PFSK-1 (cell line): ENCODE data around the gene SDK1.

Experiments used
- FOXP2 ChIP-seq: optimal IDR thresholded peaks from 2 replicates; pipeline ENCODE3; 2011; ENCODE audit warnings: borderline replicate concordance, control low read depth, inconsistent platforms; ENCODE audit not compliant: insufficient read depth; ENCODE audit errors: extremely low read length, extremely low read depth
- POLR2AphosphoS5 ChIP-seq: IDR thresholded peaks from 2 replicates; pipeline ENCODE4 v1.6.1; 2012; ENCODE audit warnings: low read depth, mild to moderate bottlenecking, control low read depth, low read length, moderate library complexity
- REST ChIP-seq, 2 experiments: IDR thresholded peaks; 2 replicates each; pipeline versions ENCODE4 v1.6.1 to v1.8.0; 2011 to 2012; ENCODE audit warnings: low read depth in 2 of 2, low read length in 2 of 2, control low read depth in 1 of 2, inconsistent platforms in 1 of 2, mild to moderate bottlenecking in 1 of 2, moderate library complexity in 1 of 2; ENCODE audit not compliant: insufficient read depth in 1 of 2
- SIN3A ChIP-seq: IDR thresholded peaks from 2 replicates; pipeline ENCODE4 v1.6.1; 2012; ENCODE audit warnings: mild to moderate bottlenecking, low read length, moderate library complexity, borderline replicate concordance; ENCODE audit not compliant: insufficient read depth
- TAF1 ChIP-seq: IDR thresholded peaks from 2 replicates; pipeline ENCODE4 v1.6.1; 2012; ENCODE audit warnings: low read length, control low read depth, borderline replicate concordance; ENCODE audit not compliant: insufficient read depth

Gene SDK1

GRCh38 chr7:3429981-3430380, 128.9 kb downstream of the SDK1 start:
- TF ChIP-seq TAF1: no peak
- no peak for TF ChIP-seq FOXP2
- TF ChIP-seq POLR2AphosphoS5: no peak
- no peak for TF ChIP-seq SIN3A
- no peak for TF ChIP-seq REST (IDR thresholded peaks at IDR 0.05; ENCODE audit: insufficient read depth in 1 of 2, low read depth in 2 of 2, low read length in 2 of 2)

GRCh38 chr7:3430588-3430987, 129.5 kb downstream of the SDK1 start:
- TF ChIP-seq POLR2AphosphoS5: no peak
- no peak for TF ChIP-seq REST (IDR thresholded peaks at IDR 0.05; ENCODE audit: insufficient read depth in 1 of 2, low read depth in 2 of 2, low read length in 2 of 2)
- no peak for TF ChIP-seq FOXP2
- TF ChIP-seq SIN3A: no peak
- no peak for TF ChIP-seq TAF1

GRCh38 chr7:3431306-3431705, 130.3 kb downstream of the SDK1 start:
- TF ChIP-seq SIN3A: no peak
- no peak for TF ChIP-seq POLR2AphosphoS5
- no peak for TF ChIP-seq TAF1
- TF ChIP-seq REST (IDR thresholded peaks at IDR 0.05; ENCODE audit: insufficient read depth in 1 of 2, low read depth in 2 of 2, low read length in 2 of 2): no peak
- TF ChIP-seq FOXP2: no peak

GRCh38 chr7:3432911-3433310, 131.9 kb downstream of the SDK1 start:
- no peak for TF ChIP-seq SIN3A
- TF ChIP-seq FOXP2: no peak
- TF ChIP-seq POLR2AphosphoS5: no peak
- no peak for TF ChIP-seq REST (IDR thresholded peaks at IDR 0.05; ENCODE audit: insufficient read depth in 1 of 2, low read depth in 2 of 2, low read length in 2 of 2)
- TF ChIP-seq TAF1: no peak

- TF ChIP-seq POLR2AphosphoS5 (no peak), FOXP2 (no peak), REST (IDR thresholded peaks at IDR 0.05; ENCODE audit: insufficient read depth in 1 of 2, low read depth in 2 of 2, low read length in 2 of 2) (no peak), TAF1 (no peak), SIN3A (no peak)
Observed at GRCh38 chr7:3434611-3435010, 133.6 kb downstream of the SDK1 start.
